Activated CD8-positive, alpha-beta memory T cell treated with anti-CD3 and anti-CD28 coated beads, Interleukin-2, amount 50 U/mL, for 1 hour (primary cell): Measurements from ENCODE around the gene PROSER2.

Experiments
- DNase-seq: peaks from one replicate; pipeline ENCODE4 v3.0.0-alpha.2; 2020; ENCODE audit errors: extremely low read depth

The PROSER2 gene

GRCh38 chr10:11804336-11804735, 18.8 kb upstream of the PROSER2 start:
- no peak for DNase-seq

- no peak for DNase-seq
Observed at GRCh38 chr10:11805792-11806191, 17.4 kb upstream of the PROSER2 start.

DNA sequence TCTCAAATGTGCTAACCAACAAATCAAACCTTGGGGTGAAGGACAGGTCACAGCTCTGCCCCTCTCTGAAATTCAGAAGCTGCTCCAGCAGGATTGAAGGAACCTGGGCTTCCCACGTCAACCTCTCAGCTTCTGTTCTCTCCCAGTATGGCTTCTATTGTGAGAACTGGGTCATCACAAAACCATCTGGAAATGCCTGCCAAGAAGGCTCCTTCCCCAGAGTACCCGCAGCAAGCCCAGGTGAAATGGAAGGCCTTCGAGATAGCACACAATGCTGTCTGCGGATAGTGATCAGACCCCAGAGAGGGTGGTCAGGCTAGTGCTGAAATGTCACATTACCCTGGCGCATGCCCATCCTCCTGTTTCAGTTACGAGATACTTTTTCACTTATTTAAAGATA, 16.4 kb upstream of the PROSER2 start:
- DNase-seq = no peak

- no peak for DNase-seq
Observed at GRCh38 chr10:11808808-11809207, 14.3 kb upstream of the PROSER2 start.

DNA sequence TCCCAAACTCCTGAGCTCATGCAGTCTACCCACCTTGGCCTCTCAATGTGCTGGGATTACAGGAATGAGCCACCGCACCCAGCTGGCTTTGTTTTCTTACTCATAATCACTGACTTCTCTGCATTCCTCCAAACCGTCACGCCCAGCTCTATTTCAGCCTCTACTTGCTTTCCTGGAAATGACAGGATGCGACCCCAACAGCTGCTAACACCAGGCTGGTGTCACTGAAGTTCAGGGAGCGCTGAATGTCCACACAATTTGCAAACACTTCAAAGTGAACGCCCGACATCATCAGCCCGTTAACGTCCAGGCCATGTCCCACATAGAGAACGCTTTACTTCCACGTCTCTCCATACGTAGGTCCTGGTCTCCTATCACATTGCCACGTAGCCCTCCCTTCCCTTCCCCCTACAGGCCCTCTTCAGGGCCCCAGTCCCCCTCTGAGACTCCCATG, 12.8 kb upstream of the PROSER2 start:
- no peak for DNase-seq

DNA sequence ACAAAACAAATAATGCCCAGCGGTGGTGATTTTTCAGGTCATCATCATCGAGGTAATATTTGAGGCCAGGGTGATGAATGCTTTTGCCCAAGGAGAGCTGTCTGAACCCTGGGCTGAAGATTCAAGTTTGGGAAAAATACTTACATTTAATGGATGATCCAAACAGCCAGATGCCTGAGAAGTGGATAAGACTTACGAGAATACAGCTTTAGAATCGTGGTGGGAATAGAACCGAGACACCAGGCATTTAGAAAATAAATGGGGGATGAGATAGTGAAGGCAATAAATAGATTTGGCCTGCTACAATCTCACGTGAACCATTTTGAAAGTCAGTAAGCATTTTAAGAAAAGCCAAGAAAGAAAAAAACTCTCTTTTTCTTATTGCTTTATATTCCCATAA, 12.2 kb upstream of the PROSER2 start:
- no peak for DNase-seq

DNA sequence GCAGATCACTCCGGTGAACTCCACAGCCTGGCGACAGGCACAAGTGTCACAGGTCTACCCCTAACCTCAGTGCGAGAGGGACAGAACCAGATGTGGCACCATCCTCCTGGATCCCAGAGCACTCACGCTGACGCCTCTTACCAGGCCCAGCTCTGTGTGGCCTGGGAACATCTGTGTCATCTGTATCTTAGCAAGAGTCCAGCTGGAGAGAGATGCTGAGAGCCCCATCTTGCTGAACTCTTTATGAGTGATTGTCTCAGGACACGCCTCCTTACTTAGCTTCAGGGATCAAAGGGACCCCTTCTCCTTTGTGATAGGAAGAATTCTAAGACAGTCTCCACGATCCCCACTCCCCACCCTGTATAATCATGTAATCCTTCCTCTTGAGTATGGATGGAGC, 10.0 kb upstream of the PROSER2 start:
- no peak for DNase-seq

DNA sequence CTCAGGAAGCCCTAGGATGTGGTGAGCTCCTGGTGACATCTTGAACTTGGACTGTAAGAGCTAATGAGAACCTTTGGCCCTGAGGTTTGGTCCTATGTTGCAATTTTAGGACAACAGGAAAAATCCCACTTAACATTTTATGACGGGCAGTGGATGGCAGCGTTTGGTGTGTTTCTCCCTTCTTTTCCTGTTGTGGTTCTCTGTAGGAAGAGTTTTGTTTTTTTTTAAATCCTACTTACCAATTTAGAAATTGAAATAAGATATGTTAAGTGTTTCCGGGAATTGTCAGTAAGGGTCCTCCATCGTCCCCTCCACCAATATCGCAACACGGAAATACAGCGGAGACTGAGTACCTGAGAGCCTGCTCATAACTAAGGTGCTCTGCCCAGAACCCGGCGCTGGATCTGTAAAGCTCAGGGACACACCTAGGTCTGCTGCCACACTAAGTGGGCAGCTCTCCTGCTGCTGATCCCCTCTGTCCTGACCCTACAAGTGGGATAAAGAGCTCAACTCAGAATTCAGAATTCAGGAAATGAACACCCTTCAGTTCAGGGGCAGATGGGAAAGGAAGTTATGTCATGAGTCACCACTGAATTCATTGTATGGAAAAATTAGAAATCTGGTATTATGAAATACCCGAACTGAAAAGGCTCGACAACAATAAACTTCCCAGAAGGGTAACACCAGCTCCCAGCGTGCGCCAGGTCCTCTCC, 9.1 kb upstream of the PROSER2 start:
- DNase-seq = no peak

GRCh38 chr10:11819027-11819426, 4.1 kb upstream of the PROSER2 start:
- no peak for DNase-seq

DNA sequence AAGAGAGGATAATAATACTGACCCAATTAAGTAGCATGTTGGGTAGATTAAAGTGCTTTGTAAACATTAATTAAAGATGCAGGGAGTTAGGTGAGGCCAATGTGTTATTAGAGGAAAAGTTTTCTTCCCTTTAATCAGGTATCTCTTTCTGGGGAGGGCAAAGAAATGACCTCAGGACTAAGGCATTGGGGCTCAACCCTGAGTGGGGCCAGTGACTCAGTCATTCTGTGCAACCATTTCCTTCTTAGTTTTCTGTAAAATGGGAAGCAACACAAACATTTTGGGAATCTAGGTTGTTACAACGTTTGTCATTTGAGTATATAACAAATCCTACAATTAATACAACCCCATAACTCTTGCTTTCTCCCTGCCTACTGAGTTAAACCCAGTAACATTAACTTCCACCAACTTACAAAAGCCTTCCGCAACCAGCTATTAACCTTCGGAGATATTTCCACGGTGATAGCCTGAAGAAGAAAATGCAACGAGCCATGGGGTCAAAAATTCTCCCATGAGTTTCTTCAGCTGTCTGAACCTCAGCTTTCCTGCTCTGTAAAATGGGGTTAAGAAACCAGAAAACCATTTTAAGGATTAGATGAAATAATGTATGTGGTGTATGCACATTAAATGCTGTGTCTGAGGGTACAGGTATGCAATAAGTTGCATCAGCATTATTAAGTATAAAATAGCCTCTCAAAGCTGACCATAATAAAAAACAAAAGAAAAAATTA, 965 bp upstream of the PROSER2 start:
- no peak for DNase-seq

GRCh38 chr10:11822809-11823121, 391 bp upstream of the PROSER2 start:
- DNase-seq = no peak

- DNase-seq = no peak
Observed at GRCh38 chr10:11823989-11824346, 812 bp downstream of the PROSER2 start.

- no peak for DNase-seq
Observed at GRCh38 chr10:11824376-11824775, 1.2 kb downstream of the PROSER2 start.

DNA sequence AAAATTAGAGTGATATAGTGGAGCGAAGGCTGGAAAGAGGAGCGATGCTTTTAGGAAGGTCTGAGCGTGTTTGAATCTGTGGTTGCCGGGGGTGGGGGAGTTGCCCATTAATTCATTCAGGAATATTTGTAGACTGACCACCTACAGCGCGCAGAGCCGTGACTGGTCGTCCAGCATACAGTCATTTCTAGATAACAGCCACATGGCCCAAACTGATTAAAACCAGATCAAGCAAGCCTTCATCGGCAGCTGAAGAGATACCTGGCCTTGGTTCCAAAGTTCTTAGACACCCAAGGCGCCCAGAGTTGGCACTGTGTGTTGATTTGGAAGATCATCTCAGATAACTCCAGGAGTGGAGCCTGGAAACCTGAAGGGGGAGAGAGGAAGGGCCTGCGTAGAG, 1.7 kb downstream of the PROSER2 start:
- no peak for DNase-seq

DNA sequence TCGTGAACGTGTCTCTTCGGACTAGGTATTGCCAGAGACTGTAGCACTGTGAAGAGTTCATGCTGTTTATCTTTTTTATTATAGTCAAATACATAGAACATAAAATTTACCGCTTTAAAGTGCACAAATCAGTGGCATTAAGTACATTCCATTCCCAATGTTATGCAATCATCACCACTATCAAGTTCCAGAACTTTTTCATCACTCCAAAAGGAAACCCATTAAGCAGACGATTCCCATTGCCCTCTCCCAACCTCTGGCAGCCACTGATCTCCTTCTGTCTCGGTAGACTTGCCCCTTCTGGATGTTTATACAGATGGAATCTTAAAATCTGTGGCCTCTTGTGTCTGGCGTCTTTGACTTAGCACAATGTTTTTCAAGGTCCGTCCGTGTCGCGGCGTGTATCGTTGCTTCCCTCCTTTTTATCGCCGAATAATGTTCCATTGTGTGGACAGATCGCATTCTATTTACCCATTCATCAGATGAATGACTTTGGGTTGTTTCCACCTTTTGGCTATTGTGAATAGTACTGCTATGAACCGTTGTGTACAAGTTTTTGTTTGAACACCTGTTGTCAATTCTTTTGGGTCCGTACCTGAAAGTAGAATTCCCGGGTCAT, 2.7 kb downstream of the PROSER2 start:
- no peak for DNase-seq

DNA sequence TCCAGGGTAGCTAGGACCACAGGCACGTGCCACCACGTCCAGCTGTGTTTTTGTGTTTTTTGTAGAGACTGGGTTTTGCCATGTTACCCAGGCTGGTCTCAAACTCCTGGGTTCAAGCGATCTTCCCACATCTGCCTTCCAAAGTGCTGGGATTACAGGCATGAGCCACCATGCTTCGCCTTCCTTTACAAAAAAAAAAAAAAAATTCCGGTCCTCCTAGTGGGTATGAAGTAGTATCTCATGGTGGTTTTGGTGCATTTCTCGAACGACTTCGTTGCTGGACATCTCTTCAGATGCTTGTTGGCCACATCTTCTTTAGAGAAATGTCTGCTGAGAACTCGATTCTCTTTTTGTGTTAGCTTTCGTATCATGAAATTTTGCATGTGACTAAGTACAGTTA, 3.9 kb downstream of the PROSER2 start:
- DNase-seq = no peak

DNA sequence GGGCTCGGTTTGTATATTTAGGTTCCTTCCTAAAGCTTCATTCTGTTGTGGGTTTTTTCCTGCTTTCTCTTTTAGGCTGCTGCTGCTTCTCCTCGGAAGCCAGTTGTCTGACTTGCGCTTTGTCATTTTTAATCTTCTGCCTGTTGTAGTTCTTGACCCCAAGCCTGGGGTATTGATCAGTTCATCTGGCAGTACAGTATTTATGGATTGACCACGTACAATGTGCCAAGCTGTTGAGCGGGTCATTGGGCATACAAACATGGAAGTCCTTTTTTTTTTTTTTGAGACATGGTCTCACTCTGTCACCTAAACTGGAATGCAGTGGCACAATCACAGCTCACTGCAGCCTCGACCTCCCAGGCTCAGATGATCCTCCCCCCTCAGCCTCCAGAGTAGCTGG, 4.3 kb downstream of the PROSER2 start:
- DNase-seq = no peak

- no peak for DNase-seq
Observed at GRCh38 chr10:11828682-11829284, 5.6 kb downstream of the PROSER2 start.

DNA sequence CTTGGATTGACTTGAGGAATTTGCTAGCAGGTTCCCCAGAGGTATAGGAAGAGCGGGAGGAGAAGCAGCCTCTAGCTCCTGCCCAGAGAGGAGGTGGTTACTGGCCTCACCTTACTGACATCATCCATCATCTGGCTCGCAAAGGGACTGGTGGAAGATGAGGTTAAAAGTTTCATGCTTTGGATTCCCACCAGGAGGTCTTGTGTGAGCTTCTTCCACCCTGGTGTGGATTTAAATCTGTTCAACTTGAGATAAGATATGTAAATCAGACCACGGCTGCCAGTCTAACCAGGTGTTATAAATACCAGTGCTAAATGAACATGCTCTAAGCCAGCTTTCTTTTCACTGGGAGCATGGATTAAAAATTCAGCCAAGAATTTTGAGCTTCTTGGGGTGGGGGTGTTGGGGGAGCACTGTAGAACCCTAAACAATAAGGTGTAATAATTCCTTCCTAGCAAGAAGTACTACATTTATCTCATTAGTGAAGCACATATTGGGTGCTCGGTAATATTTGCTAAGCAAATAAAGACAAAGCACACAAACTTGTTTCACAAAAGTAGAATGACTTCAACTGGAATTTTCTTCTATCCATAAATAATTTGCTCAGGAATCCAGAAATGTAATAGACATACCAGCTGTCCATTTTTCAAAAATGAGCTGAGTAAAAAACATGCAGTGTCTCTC, 7.8 kb downstream of the PROSER2 start:
- no peak for DNase-seq

DNA sequence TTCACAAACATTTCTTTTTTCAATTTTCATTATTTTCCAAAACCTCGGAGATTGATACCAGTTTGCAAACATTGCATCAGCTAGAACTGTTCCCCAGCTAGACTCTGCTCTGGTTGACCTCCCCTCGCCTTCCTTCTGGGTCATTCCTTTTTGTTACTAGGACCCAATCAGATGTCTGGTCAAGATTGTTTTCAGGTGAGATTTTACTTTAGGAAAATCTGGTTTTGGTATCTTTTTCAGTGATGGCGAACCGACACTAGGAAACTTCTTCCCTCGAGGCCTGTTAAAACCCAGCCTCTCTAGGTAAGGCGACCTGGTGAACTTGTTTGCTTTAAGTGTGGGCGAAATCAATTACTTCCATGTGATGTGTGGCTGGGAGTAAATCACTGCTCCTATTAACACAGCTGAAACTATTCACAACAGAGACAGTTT, 8.4 kb downstream of the PROSER2 start:
- no peak for DNase-seq

- DNase-seq = no peak
Observed at GRCh38 chr10:11832042-11832441, 8.9 kb downstream of the PROSER2 start.

DNA sequence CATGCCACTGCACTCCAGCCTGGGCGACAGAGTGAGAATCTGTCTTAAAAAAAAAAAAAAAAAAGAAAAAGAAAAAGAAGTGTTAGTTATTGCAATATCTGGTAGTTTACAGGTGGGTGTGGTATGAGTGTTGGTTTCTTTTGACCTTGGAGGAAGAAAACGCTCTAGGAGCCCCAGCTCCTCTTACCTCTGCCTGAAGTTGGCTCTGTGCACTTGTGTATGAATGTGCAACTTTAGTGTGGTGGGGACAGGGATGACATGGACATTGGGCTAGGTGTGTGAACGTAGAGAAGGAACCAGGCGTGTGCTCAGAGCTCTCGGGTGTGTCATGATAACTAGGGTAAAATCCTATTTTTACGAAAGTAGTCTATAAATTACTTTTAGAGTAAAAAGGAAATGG, 11.9 kb downstream of the PROSER2 start:
- DNase-seq = no peak
